GM18526 (cell line): ENCODE results near the gene NRIP1.

ENCODE experiments used
- POLR2A ChIP-seq: IDR thresholded peaks from 3 replicates; pipeline ENCODE4 v1.6.1; 2011; ENCODE audit not compliant: insufficient read length; ENCODE audit errors: extremely low read depth

Gene NRIP1

DNA sequence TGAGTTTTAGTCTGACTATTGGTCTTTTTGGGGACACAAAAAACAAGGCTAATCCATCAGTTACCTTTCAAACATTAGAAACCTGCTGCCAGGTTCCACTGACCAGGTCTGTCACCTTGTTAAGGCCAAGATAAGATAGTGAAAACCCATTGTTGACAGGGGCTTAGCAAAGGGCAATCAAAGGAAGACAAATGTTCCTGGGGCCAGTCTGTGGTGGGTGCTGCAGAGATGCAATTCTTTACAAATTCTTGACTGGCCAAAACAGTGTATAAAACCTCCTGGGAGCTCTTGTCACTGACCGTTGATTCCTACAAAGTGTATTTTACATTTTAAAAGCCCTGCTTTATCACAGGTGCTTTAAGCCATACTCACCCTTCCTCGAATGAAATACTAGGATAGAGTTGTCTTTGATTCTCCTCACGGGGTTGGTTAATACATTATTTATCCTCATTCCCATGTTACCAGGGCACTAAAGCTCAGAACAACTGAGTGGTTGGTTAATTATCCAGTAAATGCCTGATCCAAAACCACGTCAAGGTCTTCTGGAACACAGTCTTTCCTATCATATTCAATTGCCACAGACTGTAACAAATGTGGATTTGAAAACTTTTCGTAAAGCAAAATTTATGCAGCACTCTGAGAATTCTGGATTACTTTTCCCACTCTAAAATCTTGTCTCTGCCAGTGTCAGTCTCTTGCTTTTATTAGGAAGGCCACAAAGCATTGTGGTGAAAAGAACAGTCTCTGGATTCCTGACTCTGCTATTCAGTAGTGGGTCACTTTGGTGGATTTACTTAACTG lies 77.2 kb downstream of the NRIP1 start:
- TF ChIP-seq POLR2A: no peak

DNA sequence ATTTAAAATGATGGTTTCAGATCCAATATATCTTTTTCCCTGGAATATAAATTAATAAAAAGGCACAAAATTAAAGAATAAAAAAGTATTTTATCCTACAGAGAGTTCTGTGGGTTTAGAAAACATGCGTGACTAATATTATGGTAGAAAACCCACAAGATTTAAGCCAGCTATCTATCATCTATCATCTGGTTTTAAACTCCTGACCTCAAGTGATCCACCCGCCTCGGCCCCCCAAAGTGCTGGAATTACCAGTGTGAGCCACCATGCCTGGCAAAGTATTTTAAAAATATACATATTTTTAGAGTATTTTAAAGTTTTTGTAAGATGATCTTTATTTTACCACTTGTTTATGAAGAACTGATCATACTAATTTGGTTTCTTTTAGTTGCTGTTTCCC lies 79.5 kb downstream of the NRIP1 start:
- TF ChIP-seq POLR2A: no peak

- no peak for TF ChIP-seq POLR2A
Measured at GRCh38 chr21:14982336-14982735, 82.5 kb downstream of the NRIP1 start.

- no peak for TF ChIP-seq POLR2A
Measured at GRCh38 chr21:14981246-14981645, 83.6 kb downstream of the NRIP1 start.

- no peak for TF ChIP-seq POLR2A
Measured at GRCh38 chr21:14979264-14979663, 85.5 kb downstream of the NRIP1 start.

- no peak for TF ChIP-seq POLR2A
Measured at GRCh38 chr21:14977814-14978213, 87.0 kb downstream of the NRIP1 start.

DNA sequence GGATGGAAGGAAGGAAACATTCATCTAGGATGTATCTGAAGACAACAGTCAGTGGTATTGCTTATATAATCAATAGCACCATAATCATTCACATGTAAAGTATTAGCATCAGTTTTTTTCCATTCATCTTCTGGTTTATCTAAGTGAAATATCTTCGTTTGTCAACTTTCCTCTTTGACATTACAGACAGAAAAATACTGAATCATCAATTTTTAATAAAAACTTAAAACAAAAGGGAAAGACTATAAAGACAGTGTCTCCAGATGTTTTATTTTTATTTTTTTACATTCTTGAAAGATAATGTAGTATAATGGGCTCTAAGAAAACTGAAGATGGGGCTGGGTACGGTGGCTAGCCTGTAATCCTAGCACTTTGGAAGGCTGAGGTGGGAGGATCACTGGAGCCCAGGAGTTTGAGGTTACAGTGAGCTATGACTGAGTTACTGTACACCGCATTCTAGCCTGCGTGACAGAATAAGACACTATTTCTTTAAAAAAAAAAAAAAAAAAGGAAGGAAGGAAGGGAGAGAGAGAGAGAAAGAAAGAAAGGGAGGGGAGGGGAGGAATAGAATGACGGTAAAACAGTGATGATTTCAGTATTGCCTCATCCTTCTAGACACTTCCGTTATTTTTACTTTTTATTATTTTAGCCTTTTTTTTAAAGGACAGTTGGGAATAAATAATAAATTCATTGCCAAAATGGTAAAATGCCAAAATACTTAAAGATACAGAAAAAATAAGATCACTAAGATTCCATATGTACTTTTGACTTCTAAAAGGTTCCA lies 89.5 kb downstream of the NRIP1 start:
- TF ChIP-seq POLR2A: no peak

- TF ChIP-seq POLR2A: no peak
Measured at GRCh38 chr21:14972678-14973077, 92.1 kb downstream of the NRIP1 start.

GRCh38 chr21:14968821-14969220 lies 96.0 kb downstream of the NRIP1 start:
- TF ChIP-seq POLR2A: no peak

GRCh38 chr21:14968029-14968428 lies 96.8 kb downstream of the NRIP1 start:
- TF ChIP-seq POLR2A: no peak

- TF ChIP-seq POLR2A: no peak
Measured at GRCh38 chr21:14964621-14965020, 100.2 kb downstream of the NRIP1 start.

- no peak for TF ChIP-seq POLR2A
Measured at GRCh38 chr21:14962217-14962616, 102.6 kb downstream of the NRIP1 start.

DNA sequence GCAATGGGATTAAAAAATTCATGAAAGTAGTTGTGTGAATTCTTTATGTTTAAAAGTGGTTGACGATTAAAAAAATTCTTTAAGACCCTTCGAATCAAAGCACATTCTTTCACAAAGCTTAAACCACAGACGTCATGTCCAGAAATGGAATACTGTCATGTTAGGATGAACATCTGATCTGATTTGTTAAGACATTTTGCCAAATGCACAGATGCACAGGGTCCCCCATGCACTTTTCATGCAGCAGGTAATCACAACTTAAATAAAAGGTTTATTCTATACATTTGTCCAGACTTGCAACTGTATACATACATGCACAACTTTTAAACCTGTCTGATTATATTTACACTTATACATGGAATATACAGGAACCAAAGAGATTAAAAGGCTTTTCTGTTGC lies 103.3 kb downstream of the NRIP1 start:
- TF ChIP-seq POLR2A: no peak

- no peak for TF ChIP-seq POLR2A
Measured at GRCh38 chr21:14959343-14959742, 105.5 kb downstream of the NRIP1 start.

DNA sequence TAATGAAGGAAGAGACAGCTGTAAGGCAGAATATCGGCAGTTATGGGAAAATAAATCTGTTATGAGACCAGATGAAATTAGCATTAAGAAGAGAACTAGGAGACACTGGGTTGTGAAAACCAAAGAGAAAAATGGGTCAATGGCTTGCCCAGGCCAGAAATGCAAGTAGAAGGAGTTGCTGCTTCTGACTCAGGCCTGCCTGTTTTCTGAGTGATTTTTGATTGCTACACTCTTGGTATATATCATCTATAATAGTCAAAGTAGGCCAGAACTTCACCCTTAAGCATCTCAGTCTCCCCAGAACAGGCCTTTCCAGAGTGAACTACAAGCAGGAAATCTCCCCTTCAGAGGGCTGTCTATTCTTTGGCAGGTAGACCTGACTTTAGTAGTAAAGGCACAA lies 107.0 kb downstream of the NRIP1 start:
- no peak for TF ChIP-seq POLR2A

DNA sequence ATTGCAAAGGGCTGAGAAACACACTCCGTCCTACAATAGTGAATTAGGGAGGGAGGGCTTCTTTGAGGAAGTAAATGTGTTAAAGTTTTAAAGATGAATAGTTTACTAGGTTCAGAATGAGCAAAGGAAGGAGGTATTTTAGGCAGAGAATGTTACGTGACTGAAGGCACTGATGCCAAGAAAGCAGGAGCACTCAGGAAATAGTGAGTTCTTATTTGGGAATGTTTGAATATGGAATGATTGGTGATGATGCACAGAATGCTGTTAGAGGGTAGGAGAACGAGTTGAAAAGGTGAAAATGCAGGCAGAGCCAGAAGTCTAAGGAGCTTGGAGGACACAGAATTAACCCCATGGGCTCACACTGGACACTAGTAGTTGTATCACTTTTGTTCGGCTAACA lies 108.0 kb downstream of the NRIP1 start:
- no peak for TF ChIP-seq POLR2A
